SK-N-SH (cell line): ENCODE data around the gene B3GNT3. TPM values are rescaled to one million over a fixed set of nuclear protein-coding genes. Genes with fewer than 3 reads are reported as not detected.

Experiments
- CTCF ChIA-PET: fragments of 300-600, 350-600 bp; formaldehyde crosslinking; extraction: SDS; loops from one replicate; lab custom pipeline; 2021; lab: Yijun Ruan, JAX
- POLR2A ChIA-PET: fragments of 350-600 bp; sonication (Branson Sonifier 250); formaldehyde crosslinking; extraction: SDS; loops from one replicate; lab custom pipeline; 2020; ENCODE audit warnings: antibody characterized with exemption, inconsistent platforms; lab: Yijun Ruan, JAX
- DNase-seq: peaks from one replicate; pipeline ENCODE4 v3.0.0; 2012
- H2AFZ ChIP-seq: fragments of 200-600 bp; sonication (generic); 2 replicates; pipeline ENCODE4 v1.8.1; 2016; ENCODE audit warnings: antibody characterized with exemption, mild to moderate bottlenecking, low read depth
- H3F3A ChIP-seq: fragments of 200-600 bp; sonication (generic); replicated peaks from 2 replicates; pipeline ENCODE3; 2016; ENCODE audit warnings: antibody characterized with exemption, mild to moderate bottlenecking; ENCODE audit not compliant: insufficient read depth
- H3K27ac ChIP-seq, 2 experiments: fragments of 200-500 bp in 1 of 2; fragments of 200-600 bp in 1 of 2; sonication (Bioruptor generic) in 1 of 2; sonication (generic), shearing (Covaris generic) in 1 of 2; 2 replicates each; pipeline versions ENCODE4 v1.5.1 to v1.6.1; 2014 to 2016; ENCODE audit warnings: low read depth in 2 of 2, inconsistent platforms in 1 of 2, low read length in 1 of 2, mild to moderate bottlenecking in 1 of 2, mixed read lengths in 1 of 2
- H3K27me3 ChIP-seq: fragments of 200-600 bp; sonication (generic), shearing (Covaris generic); 2 replicates; pipeline ENCODE4 v1.6.1; 2016; ENCODE audit warnings: mixed run types; ENCODE audit not compliant: insufficient read depth
- H3K36me3 ChIP-seq, 2 experiments: fragments of 200-500 bp in 1 of 2; fragments of 200-600 bp in 1 of 2; sonication (Bioruptor generic) in 1 of 2; sonication (generic) in 1 of 2; replicated peaks in 1 of 2; 2 replicates each; pipeline versions ENCODE3 to v1.5.1; 2014 to 2016; ENCODE audit warnings: low read length in 1 of 2, mild to moderate bottlenecking in 1 of 2; ENCODE audit not compliant: insufficient read depth in 2 of 2, control insufficient read depth in 1 of 2
- H3K4me1 ChIP-seq, 2 experiments: fragments of 200-500 bp in 1 of 2; fragments of 200-600 bp in 1 of 2; sonication (Bioruptor generic) in 1 of 2; sonication (generic), shearing (Covaris generic) in 1 of 2; 2 replicates each; pipeline versions ENCODE4 v1.5.1 to v1.6.1; 2014 to 2016; ENCODE audit warnings: low read depth in 1 of 2, low read length in 1 of 2, mixed run types in 1 of 2; ENCODE audit not compliant: insufficient read depth in 2 of 2, control insufficient read depth in 1 of 2
- H3K4me2 ChIP-seq: fragments of 200-600 bp; sonication (generic), shearing (Covaris generic); 2 replicates; pipeline ENCODE4 v1.6.1; 2017; ENCODE audit warnings: mixed run types
- H3K4me3 ChIP-seq, 2 experiments: fragments of 200-500 bp in 1 of 2; fragments of 200-600 bp in 1 of 2; sonication (Bioruptor generic) in 1 of 2; sonication (generic), shearing (Covaris generic) in 1 of 2; 2 replicates each; pipeline versions ENCODE4 v1.5.1 to v1.8.1; 2014 to 2016; ENCODE audit warnings: low read depth in 2 of 2, inconsistent platforms in 1 of 2, low read length in 1 of 2, mild to moderate bottlenecking in 1 of 2, mixed read lengths in 1 of 2, moderate library complexity in 1 of 2
- H3K79me2 ChIP-seq: fragments of 200-600 bp; sonication (generic); 2 replicates; pipeline ENCODE4 v1.8.1; 2017; ENCODE audit warnings: mild to moderate bottlenecking; ENCODE audit not compliant: insufficient read depth
- H3K9ac ChIP-seq: fragments of 200-600 bp; sonication (generic); 2 replicates; pipeline ENCODE4 v1.6.1; 2017; ENCODE audit warnings: mixed run types
- H3K9me2 ChIP-seq: fragments of 200-600 bp; sonication (generic); 2 replicates; pipeline ENCODE4 v1.6.1; 2017; ENCODE audit warnings: mixed run types
- H3K9me3 ChIP-seq: fragments of 200-600 bp; sonication (generic); 2 replicates; pipeline ENCODE4 v1.6.1; 2017; ENCODE audit warnings: mixed run types, mild to moderate bottlenecking, moderate library complexity
- H4K20me1 ChIP-seq: fragments of 200-600 bp; sonication (generic); 2 replicates; pipeline ENCODE4 v1.6.1; 2017; ENCODE audit warnings: mild to moderate bottlenecking, mixed run types; ENCODE audit not compliant: insufficient read depth
- CTCF ChIP-seq: fragments of 200-600 bp; sonication (generic); IDR thresholded peaks from 2 replicates; pipeline ENCODE4 v1.6.1; 2017; ENCODE audit warnings: antibody characterized with exemption, mild to moderate bottlenecking, moderate library complexity
- FOSL2 ChIP-seq: IDR thresholded peaks from 2 replicates; pipeline ENCODE4 v1.4.0; 2012; ENCODE audit warnings: low read depth, mild to moderate bottlenecking, moderate library complexity, borderline replicate concordance
- FOXM1 ChIP-seq: IDR thresholded peaks from 2 replicates; pipeline ENCODE4 v1.4.0; 2012; ENCODE audit warnings: low read depth, mild to moderate bottlenecking
- JUND ChIP-seq: IDR thresholded peaks from 2 replicates; pipeline ENCODE4 v1.4.0; 2012
- MAX ChIP-seq: IDR thresholded peaks from 2 replicates; pipeline ENCODE4 v1.4.0; 2012; ENCODE audit warnings: low read depth
- PBX3 ChIP-seq: IDR thresholded peaks from 2 replicates; pipeline ENCODE4; 2012
- RAD21 ChIP-seq: IDR thresholded peaks from 2 replicates; pipeline ENCODE4 v1.6.1; 2012; ENCODE audit warnings: mild to moderate bottlenecking, low read length
- RCOR1 ChIP-seq: fragments of 150-350 bp; IDR thresholded peaks from 2 replicates; pipeline ENCODE4 v1.6.1; 2017; ENCODE audit warnings: antibody characterized with exemption, low read length
- REST ChIP-seq: IDR thresholded peaks from 2 replicates; pipeline ENCODE4 v1.6.1; 2012; ENCODE audit warnings: mild to moderate bottlenecking, low read depth, low read length, moderate library complexity
- SIN3A ChIP-seq: IDR thresholded peaks from 2 replicates; pipeline ENCODE4 v1.6.1; 2012; ENCODE audit warnings: low read depth, mild to moderate bottlenecking, low read length, moderate library complexity, borderline replicate concordance
- SMC3 ChIP-seq: IDR thresholded peaks from 2 replicates; pipeline ENCODE4 v1.6.1; 2012; ENCODE audit warnings: low read depth, low read length, improper control_type of control experiment
- YY1 ChIP-seq: IDR thresholded peaks from 2 replicates; pipeline ENCODE4 v1.4.0; 2012; ENCODE audit warnings: low read depth, mild to moderate bottlenecking
- ZBTB33 ChIP-seq: IDR thresholded peaks from 2 replicates; pipeline ENCODE4 v1.4.0; 2012; ENCODE audit warnings: low read depth, borderline replicate concordance
- WGBS: methylation state at CpG from one replicate; pipeline ENCODE4 v1.1.6; 2017; ENCODE audit warnings: low lambda C conversion rate; 5-methylcytosine and 5-hydroxymethylcytosine counted together
- polyA plus RNA-seq, 3 experiments: library from polyadenylated mRNA; depleted of rRNA; stranded (reverse); fragments of >200 nt; gene quantifications; 2 replicates each; pipeline ENCODE4 v1.2.3, GENCODE V29; 2012

Gene B3GNT3
- polyA plus RNA-seq, 1 of the 3 experiments (the other 2 are of a cell fraction): not detected

GRCh38 chr19:17775245-17775927 is 19.6 kb upstream of the B3GNT3 start:
- 49% methylated on average over 10 of the region's 16 CpGs for WGBS
- Histone ChIP-seq H3K4me1 (no peaks in the 10 kb centered on the region), H3K36me3 (no peaks in the 10 kb centered on the region), H3K9ac (no peak overlapping the region), H3F3A (no peaks in the 10 kb centered on the region), H4K20me1 (no peaks in the 10 kb centered on the region), H3K27ac (no peak overlapping the region), H3K79me2 (no peaks in the 10 kb centered on the region), H3K27me3 (no peaks in the 10 kb centered on the region), H2AFZ (no peak overlapping the region), H3K9me3 (no peaks in the 10 kb centered on the region), H3K4me2 (no peak overlapping the region), H3K4me3 (no peak overlapping the region; a peak in 1 of 4 replicates), H3K9me2 (no peaks in the 10 kb centered on the region)
- POLR2A ChIA-PET: no interaction called here
- CTCF ChIA-PET: interaction anchor here (0.6 to 3.6 kb wide), 19 partner anchors 8 to 168 kb away, joined by 3 to 24 read pairs (median 3); partner anchors contain the start of gene RPL18A
- peak; percentile 75 for TF ChIP-seq RAD21
- TF ChIP-seq REST: no peak
- no peak for TF ChIP-seq JUND
- TF ChIP-seq ZBTB33: no peak
- TF ChIP-seq RCOR1: 0 out of 2 replicates have a peak, but pooled peaks have one; percentile 49
- TF ChIP-seq PBX3: no peak
- TF ChIP-seq MAX: no peak
- peak; percentile 69 for TF ChIP-seq SMC3
- peak; percentile 76 for TF ChIP-seq CTCF
- TF ChIP-seq YY1: no peak
- no peak for TF ChIP-seq FOSL2
- no peak for TF ChIP-seq FOXM1
- no peak for TF ChIP-seq SIN3A
- DNase-seq: peak; percentile 76
